Measurements from ENCODE around the gene FILIP1L. TPM values are rescaled to one million over a fixed set of nuclear protein-coding genes. Genes with fewer than 3 reads are reported as not detected.
"Not testable (repeated sequence)": the region's sequence is repeated elsewhere in the genome, so short reads cannot be mapped to it uniquely, and the experiment has no call there.

Gene FILIP1L
- total RNA-seq, 1 donor from 2014 or later, result 1.5 TPM

DNA sequence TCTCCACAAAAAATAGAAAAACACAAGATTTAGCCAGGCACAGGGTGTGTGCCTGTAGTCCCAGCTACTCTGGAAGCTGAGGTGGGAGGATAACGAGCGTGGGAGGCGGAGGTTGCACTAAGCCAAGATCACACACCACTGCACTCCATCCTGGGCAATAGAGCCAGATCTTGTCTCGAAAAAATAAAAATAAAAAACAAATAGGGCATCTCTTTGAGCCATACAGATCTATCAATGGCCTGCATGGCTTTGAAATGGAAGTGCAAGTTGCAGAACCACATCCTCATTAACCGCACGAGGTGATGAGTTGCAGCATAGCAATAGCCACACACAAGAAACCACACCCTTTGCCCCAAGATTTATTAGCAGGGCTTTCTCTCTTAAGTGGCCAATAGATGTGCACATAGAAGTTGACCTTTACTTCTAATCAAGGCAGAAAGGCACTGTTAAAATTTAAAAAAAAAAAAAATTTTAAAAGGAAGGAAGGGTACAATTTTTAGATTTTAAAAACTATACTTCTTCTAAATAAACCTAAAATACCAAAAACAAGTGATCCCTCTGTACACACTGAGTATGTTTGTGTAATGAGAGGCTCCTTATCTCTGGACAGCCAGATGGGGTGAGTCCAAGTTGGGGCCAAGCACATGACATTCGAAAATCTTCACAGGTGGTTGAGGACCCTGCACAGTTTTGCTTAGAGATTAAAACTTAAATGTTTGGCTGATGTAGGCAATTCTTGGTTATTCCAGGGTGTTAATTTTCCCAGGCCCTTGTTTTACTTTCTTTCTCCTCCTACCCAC lies 53.4 kb downstream of the FILIP1L start:
- DNase-seq, result no peak
- POLR2A ChIA-PET, result no interaction called here
- CTCF ChIA-PET, result interaction anchor here (1.0 kb wide), 1 partner anchor 8 kb away, joined by 5 read pairs; no protein-coding TSS in a partner anchor
- H3K4me1 Mint-ChIP-seq, result peaks cover 8% of the 10 kb centered on the region
- no peaks in the 10 kb centered on the region for H3K36me3 Mint-ChIP-seq (ENCODE audit: low read depth)
- no peak overlapping the region for H3K27ac Mint-ChIP-seq
- TF ChIP-seq, protein P1, sequence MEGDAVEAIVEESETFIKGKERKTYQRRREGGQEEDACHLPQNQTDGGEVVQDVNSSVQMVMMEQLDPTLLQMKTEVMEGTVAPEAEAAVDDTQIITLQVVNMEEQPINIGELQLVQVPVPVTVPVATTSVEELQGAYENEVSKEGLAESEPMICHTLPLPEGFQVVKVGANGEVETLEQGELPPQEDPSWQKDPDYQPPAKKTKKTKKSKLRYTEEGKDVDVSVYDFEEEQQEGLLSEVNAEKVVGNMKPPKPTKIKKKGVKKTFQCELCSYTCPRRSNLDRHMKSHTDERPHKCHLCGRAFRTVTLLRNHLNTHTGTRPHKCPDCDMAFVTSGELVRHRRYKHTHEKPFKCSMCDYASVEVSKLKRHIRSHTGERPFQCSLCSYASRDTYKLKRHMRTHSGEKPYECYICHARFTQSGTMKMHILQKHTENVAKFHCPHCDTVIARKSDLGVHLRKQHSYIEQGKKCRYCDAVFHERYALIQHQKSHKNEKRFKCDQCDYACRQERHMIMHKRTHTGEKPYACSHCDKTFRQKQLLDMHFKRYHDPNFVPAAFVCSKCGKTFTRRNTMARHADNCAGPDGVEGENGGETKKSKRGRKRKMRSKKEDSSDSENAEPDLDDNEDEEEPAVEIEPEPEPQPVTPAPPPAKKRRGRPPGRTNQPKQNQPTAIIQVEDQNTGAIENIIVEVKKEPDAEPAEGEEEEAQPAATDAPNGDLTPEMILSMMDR (IDR thresholded peaks at IDR 0.05), result no peak
- ATAC-seq (ENCODE audit: low read depth), result no peak
- H3K27me3 Mint-ChIP-seq, result no peaks in the 10 kb centered on the region
- no peak overlapping the region for H3K4me3 Mint-ChIP-seq
- intact Hi-C loops (cut with micrococcal nuclease), result no loop called here
- H3K9me3 Mint-ChIP-seq, result no peaks in the 10 kb centered on the region

DNA sequence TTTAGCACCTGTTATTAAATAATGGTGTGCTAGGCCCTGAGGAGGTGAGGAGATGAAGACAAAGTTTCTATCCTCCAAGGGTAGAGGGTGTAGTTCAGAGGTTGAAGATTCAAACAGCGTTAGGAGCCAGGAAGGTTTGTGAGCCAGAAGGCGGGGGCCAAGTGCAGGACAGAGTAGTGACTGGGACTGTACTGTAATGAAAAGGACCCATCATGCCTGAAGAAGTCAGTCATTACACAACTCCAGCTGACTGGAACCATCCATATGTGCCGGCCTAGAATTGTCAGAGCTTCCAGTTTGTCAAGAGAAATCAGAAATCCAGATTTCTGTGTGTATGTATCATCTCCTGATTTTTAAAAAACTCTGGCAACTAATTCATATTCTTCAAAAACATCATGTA lies 54.8 kb downstream of the FILIP1L start:
- H3K4me3 Mint-ChIP-seq, result no peak overlapping the region
- DNase-seq (no peak), ATAC-seq (ENCODE audit: low read depth) (no peak)
- intact Hi-C loops (cut with micrococcal nuclease), result no loop called here
- no peaks in the 10 kb centered on the region for H3K9me3 Mint-ChIP-seq
- POLR2A ChIA-PET, result no interaction called here
- peaks cover 8% of the 10 kb centered on the region for H3K4me1 Mint-ChIP-seq
- TF ChIP-seq, protein P1 (IDR thresholded peaks at IDR 0.05), result no peak
- no peaks in the 10 kb centered on the region for H3K36me3 Mint-ChIP-seq (ENCODE audit: low read depth)
- CTCF ChIA-PET, result interaction anchor here (1.5 kb wide), 1 partner anchor 9 kb away, joined by 5 read pairs; no protein-coding TSS in a partner anchor
- no peaks in the 10 kb centered on the region for H3K27me3 Mint-ChIP-seq
- H3K27ac Mint-ChIP-seq, result no peak overlapping the region

DNA sequence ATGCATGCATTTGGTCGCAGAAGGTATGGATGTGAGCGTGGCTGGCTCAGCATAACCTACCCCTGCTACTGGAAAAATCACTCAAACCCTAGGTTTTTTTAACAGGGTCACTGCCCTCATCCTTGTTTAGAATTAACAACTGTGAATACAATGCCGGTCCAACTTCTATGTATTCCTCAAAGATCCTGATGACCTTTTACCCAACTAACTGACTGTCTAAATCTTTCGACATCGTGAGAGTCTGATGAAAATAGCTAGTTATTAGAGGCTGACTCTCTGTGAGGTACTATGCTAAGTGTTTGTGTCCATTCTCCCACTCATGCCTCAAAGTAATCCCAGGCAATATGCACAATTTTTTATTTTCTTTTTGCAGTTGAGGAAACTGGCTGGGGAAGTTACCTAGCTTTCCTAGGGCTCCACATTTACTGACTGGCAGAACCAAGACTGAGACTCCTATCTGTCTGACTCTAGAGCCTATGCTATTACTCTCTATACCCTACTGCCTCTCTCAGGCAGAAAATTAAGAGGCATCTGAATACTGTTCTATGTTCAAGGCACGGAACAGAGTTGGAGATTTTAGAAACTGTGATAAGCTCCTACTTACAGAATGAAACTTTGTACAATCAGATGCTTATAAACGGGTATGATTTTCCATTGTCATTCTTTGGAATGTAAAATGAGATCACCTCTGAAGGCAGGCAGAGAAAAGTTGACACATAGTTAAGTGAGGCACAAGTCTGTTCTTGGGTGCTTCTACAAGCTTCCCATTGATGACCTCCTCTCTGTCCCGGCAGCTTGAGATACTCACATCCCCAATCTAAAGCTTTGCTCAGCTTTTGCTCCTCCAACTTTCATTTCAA lies 56.4 kb downstream of the FILIP1L start:
- no peak for DNase-seq
- H3K9me3 Mint-ChIP-seq, result no peaks in the 10 kb centered on the region
- H3K4me3 Mint-ChIP-seq, result no peak overlapping the region
- H3K4me1 Mint-ChIP-seq, result peaks cover 8% of the 10 kb centered on the region
- no peaks in the 10 kb centered on the region for H3K36me3 Mint-ChIP-seq (ENCODE audit: low read depth)
- POLR2A ChIA-PET, result no interaction called here
- H3K27me3 Mint-ChIP-seq, result no peaks in the 10 kb centered on the region
- TF ChIP-seq, protein P1 (IDR thresholded peaks at IDR 0.05), result no peak
- H3K27ac Mint-ChIP-seq, result no peak overlapping the region
- ATAC-seq (ENCODE audit: low read depth), result no peak
- CTCF ChIA-PET, result interaction anchor here (0.5 to 1.5 kb wide), 5 partner anchors 11 to 247 kb away, joined by 3 to 5 read pairs (median 3); no protein-coding TSS in a partner anchor
- intact Hi-C loops (cut with micrococcal nuclease), result no loop called here

DNA sequence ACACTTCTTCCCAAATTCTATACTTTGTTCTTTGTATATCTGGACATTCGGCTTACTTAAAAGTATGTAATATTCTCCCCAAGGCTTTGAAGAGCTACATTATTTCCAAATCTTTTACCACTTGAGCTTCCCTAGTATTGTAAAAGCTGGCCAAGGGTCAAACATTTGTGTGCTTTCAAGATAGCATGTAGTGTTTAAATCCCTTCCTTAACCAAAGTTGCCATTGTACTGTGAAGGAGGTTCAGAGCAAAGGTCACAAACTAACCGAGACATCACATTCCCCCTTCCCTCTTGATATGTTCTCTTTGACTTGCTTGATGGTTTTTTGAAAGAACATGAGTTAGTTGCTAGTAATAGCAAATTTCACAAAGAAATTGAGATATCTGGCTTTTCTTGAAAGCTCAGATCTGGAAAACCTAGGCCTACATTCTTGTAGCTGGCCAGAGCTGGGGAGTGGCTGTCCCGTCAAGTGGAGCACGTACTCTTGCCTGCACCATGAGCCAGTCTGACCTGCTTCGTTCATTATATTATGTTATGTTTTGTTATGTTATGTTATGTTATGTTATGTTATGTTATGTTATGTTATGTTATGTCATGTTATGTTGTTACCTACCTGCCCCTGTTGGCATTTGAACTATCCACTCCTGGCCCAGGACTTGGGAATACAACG lies 60.2 kb downstream of the FILIP1L start:
- intact Hi-C loops (cut with micrococcal nuclease), result no loop called here
- Mint-ChIP-seq H3K4me1 (peaks cover 4% of the 10 kb centered on the region), H3K36me3 (ENCODE audit: low read depth) (no peaks in the 10 kb centered on the region), H3K27ac (no peak overlapping the region), H3K9me3 (no peaks in the 10 kb centered on the region), H3K27me3 (no peaks in the 10 kb centered on the region), H3K4me3 (no peak overlapping the region)
- ChIA-PET CTCF (no interaction called here), POLR2A (no interaction called here)
- ATAC-seq (ENCODE audit: low read depth) (no peak), DNase-seq (no peak)
- TF ChIP-seq, protein P1 (IDR thresholded peaks at IDR 0.05), result no peak

DNA sequence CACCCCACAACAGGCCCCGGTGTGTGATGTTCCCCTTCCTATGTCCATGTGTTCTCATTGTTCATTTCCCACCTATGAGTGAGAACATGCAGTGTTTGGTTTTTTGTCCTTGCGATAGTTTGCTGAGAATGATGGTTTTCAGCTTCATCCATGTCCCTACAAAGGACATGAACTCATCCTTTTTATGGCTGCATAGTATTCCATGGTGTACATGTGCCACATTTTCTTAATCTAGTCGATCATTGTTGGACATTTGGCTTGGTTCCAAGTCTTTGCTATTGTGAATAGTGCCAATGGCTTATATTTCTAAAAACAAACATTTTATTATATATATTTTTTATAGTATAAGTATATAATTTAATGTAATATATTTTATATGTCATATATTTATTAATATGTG lies 62.8 kb downstream of the FILIP1L start:
- ATAC-seq (ENCODE audit: low read depth); H3K27ac Mint-ChIP-seq; intact Hi-C loops (cut with micrococcal nuclease); H3K9me3 Mint-ChIP-seq; H3K27me3 Mint-ChIP-seq; CTCF ChIA-PET; DNase-seq; H3K36me3 Mint-ChIP-seq (ENCODE audit: low read depth); POLR2A ChIA-PET; H3K4me3 Mint-ChIP-seq: not testable (repeated sequence)
- peaks cover 28% of the 10 kb centered on the region for H3K4me1 Mint-ChIP-seq
